WTC11 (cell line): Measurements from ENCODE around the gene RAN. TPM values are rescaled to one million over a fixed set of nuclear protein-coding genes. Genes with fewer than 3 reads are reported as not detected.
"Not testable (repeated sequence)": the region's sequence is repeated elsewhere in the genome, so short reads cannot be mapped to it uniquely, and the experiment has no call there.

Source experiments
- ATAC-seq: fragments of 200-7000 bp; cut with Tn5 transposase; 2 replicates; pipeline ENCODE4 v1.10.0; 2021; ENCODE audit warnings: mild to moderate bottlenecking, moderate library complexity
- CTCF ChIA-PET: fragments of 300-600 bp; sonication (Branson Sonifier 250); formaldehyde crosslinking; loops from one replicate; lab custom pipeline; 2021; ENCODE audit warnings: antibody characterized with exemption; lab: Charles Lee
- POLR2A ChIA-PET: fragments of 350-600 bp; sonication (Branson Sonifier 250); formaldehyde crosslinking; loops from one replicate; lab custom pipeline; 2021; ENCODE audit warnings: antibody characterized with exemption; lab: Charles Lee
- DNase-seq: peaks from one replicate; pipeline ENCODE4 v3.0.0; 2021; ENCODE audit warnings: low spot score
- H3K27ac Mint-ChIP-seq: 2 replicates; pipeline ENCODE4 v1.8.0; 2021; ENCODE audit warnings: mixed read lengths
- H3K27me3 Mint-ChIP-seq: 2 replicates; pipeline ENCODE4 v1.8.0; 2021; ENCODE audit warnings: low read depth, mild to moderate bottlenecking, moderate library complexity, mixed read lengths
- H3K36me3 Mint-ChIP-seq: 2 replicates; pipeline ENCODE4 v1.8.0; 2021; ENCODE audit warnings: mixed read lengths
- H3K4me1 Mint-ChIP-seq: 2 replicates; pipeline ENCODE4 v1.8.0; 2022; ENCODE audit warnings: mixed read lengths
- H3K4me3 Mint-ChIP-seq: 2 replicates; pipeline ENCODE4 v1.8.0; 2021; ENCODE audit warnings: mild to moderate bottlenecking, moderate library complexity, mixed read lengths
- H3K9me3 Mint-ChIP-seq: 2 replicates; pipeline ENCODE4 v1.8.0; 2021; ENCODE audit warnings: mixed read lengths
- CBFB ChIP-seq: sonication (generic); formaldehyde crosslinking; IDR thresholded peaks from 2 replicates; pipeline ENCODE4 v1.8.1; 2022; ENCODE audit warnings: mild to moderate bottlenecking, low read depth, missing genetic modification reagents
- CREM ChIP-seq: sonication (generic); formaldehyde crosslinking; IDR thresholded peaks from 2 replicates; pipeline ENCODE4 v1.8.1; 2022; ENCODE audit warnings: mild to moderate bottlenecking, missing genetic modification reagents, moderate library complexity
- ETV6 ChIP-seq: sonication (generic); formaldehyde crosslinking; IDR thresholded peaks from 2 replicates; pipeline ENCODE4 v1.8.1; 2022; ENCODE audit warnings: mild to moderate bottlenecking, missing genetic modification reagents
- FOXK1 ChIP-seq: sonication (generic); formaldehyde crosslinking; IDR thresholded peaks from 2 replicates; pipeline ENCODE4 v1.8.0; 2022; ENCODE audit warnings: mild to moderate bottlenecking, moderate library complexity, missing genetic modification reagents
- MXD4 ChIP-seq: fragments of 250-450 bp; sonication (Bioruptor Pico); IDR thresholded peaks from 2 replicates; pipeline ENCODE4 v1.8.0; 2021; ENCODE audit warnings: mild to moderate bottlenecking, moderate library complexity, borderline replicate concordance
- NR2C2 ChIP-seq: sonication (generic); formaldehyde crosslinking; IDR thresholded peaks from 2 replicates; pipeline ENCODE4 v1.8.0; 2022; ENCODE audit warnings: mild to moderate bottlenecking, missing genetic modification reagents
- NR3C1 ChIP-seq: sonication (generic); formaldehyde crosslinking; conservative IDR thresholded peaks from 2 replicates; pipeline ENCODE4 v1.8.1; 2023; ENCODE audit warnings: low read depth, mild to moderate bottlenecking, missing genetic modification reagents
- OVOL2 ChIP-seq: fragments of 250-450 bp; sonication (Bioruptor Pico); IDR thresholded peaks from 2 replicates; pipeline ENCODE4 v1.9.0; 2021; ENCODE audit warnings: mild to moderate bottlenecking, borderline replicate concordance
- SP1 ChIP-seq: sonication (generic); formaldehyde crosslinking; conservative IDR thresholded peaks from 2 replicates; pipeline ENCODE4 v1.8.1; 2022; ENCODE audit warnings: missing genetic modification reagents
- TCF7 ChIP-seq: sonication (generic); formaldehyde crosslinking; IDR thresholded peaks from 2 replicates; pipeline ENCODE4 v1.8.0; 2022; ENCODE audit warnings: mild to moderate bottlenecking, low read depth, missing genetic modification reagents, moderate library complexity
- ZNF121 ChIP-seq: sonication (generic); formaldehyde crosslinking; IDR thresholded peaks from 2 replicates; pipeline ENCODE4 v1.8.0; 2023; ENCODE audit warnings: missing genetic modification reagents
- ZNF423 ChIP-seq: fragments of 250-450 bp; sonication (Bioruptor Pico); IDR thresholded peaks from 2 replicates; pipeline ENCODE4 v2.1.2; 2022; ENCODE audit warnings: mild to moderate bottlenecking, moderate library complexity
- total RNA-seq: library from RNA; stranded (reverse); gene quantifications from 3 replicates; pipeline ENCODE4 v1.2.3, GENCODE V29; 2021
- TF ChIP-seq, protein P1 (sequence below): fragments of 250-450 bp; sonication (Bioruptor Pico); IDR thresholded peaks from 2 replicates; pipeline ENCODE4 v1.9.0; 2021; ENCODE audit warnings: mild to moderate bottlenecking, borderline replicate concordance
- TF ChIP-seq, protein P2 (sequence below): sonication (generic); formaldehyde crosslinking; IDR thresholded peaks from 2 replicates; pipeline ENCODE4 v1.8.1; 2023; ENCODE audit warnings: mild to moderate bottlenecking, missing genetic modification reagents, moderate library complexity
- TF ChIP-seq, protein P3 (sequence below): sonication (generic); formaldehyde crosslinking; IDR thresholded peaks from 2 replicates; pipeline ENCODE4 v1.8.1; 2023; ENCODE audit warnings: mild to moderate bottlenecking, moderate library complexity, missing genetic modification reagents
- TF ChIP-seq, protein P4 (sequence below): sonication (generic); formaldehyde crosslinking; IDR thresholded peaks from 2 replicates; pipeline ENCODE4 v1.8.1; 2023; ENCODE audit warnings: mild to moderate bottlenecking, missing genetic modification reagents, moderate library complexity

Gene RAN
- total RNA-seq, 1 experiment from 2014 or later = 1,745 TPM

DNA sequence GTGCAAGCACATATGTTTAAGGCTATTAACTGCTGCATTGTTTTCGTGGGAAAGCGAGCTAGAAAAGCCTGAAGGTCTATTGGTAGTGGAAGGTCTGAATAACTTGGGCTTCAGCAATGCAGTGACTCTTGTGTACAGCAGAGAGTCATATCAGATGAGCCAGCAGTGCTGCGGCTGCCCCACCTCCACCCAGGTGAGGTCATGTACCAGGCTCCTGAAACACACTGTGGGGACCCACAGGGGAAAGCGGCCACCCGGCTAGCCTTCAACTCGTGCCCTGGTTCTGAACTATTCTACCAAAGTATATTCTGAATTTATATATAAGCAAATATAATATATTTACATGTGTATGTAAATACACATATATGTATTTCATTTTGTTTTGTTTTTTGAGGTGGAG is 12.7 kb upstream of the RAN start:
- H3K4me3 Mint-ChIP-seq = no peak overlapping the region
- ATAC-seq (no peak), DNase-seq (no peak)
- no peak overlapping the region for H3K27ac Mint-ChIP-seq
- ChIA-PET CTCF (interaction anchor here (0.9 kb wide), 1 partner anchor 33 kb away, joined by 3 read pairs; no protein-coding TSS in a partner anchor), POLR2A (interaction anchor here (0.6 kb wide), 1 partner anchor 1426 kb away, joined by 4 read pairs; no protein-coding TSS in a partner anchor)
- no peak for TF ChIP-seq ZNF121
- no peak for TF ChIP-seq SP1 (CRISPR knock-in tag)
- TF ChIP-seq ETV6 (CRISPR knock-in tag) = no peak
- TF ChIP-seq, protein P1, sequence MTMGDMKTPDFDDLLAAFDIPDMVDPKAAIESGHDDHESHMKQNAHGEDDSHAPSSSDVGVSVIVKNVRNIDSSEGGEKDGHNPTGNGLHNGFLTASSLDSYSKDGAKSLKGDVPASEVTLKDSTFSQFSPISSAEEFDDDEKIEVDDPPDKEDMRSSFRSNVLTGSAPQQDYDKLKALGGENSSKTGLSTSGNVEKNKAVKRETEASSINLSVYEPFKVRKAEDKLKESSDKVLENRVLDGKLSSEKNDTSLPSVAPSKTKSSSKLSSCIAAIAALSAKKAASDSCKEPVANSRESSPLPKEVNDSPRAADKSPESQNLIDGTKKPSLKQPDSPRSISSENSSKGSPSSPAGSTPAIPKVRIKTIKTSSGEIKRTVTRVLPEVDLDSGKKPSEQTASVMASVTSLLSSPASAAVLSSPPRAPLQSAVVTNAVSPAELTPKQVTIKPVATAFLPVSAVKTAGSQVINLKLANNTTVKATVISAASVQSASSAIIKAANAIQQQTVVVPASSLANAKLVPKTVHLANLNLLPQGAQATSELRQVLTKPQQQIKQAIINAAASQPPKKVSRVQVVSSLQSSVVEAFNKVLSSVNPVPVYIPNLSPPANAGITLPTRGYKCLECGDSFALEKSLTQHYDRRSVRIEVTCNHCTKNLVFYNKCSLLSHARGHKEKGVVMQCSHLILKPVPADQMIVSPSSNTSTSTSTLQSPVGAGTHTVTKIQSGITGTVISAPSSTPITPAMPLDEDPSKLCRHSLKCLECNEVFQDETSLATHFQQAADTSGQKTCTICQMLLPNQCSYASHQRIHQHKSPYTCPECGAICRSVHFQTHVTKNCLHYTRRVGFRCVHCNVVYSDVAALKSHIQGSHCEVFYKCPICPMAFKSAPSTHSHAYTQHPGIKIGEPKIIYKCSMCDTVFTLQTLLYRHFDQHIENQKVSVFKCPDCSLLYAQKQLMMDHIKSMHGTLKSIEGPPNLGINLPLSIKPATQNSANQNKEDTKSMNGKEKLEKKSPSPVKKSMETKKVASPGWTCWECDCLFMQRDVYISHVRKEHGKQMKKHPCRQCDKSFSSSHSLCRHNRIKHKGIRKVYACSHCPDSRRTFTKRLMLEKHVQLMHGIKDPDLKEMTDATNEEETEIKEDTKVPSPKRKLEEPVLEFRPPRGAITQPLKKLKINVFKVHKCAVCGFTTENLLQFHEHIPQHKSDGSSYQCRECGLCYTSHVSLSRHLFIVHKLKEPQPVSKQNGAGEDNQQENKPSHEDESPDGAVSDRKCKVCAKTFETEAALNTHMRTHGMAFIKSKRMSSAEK (CRISPR knock-in tag) = no peak
- no peak for TF ChIP-seq OVOL2 (CRISPR knock-in tag)
- no peak for TF ChIP-seq FOXK1 (CRISPR knock-in tag)
- H3K36me3 Mint-ChIP-seq = peaks cover 21% of the 10 kb centered on the region
- peaks cover 16% of the 10 kb centered on the region for H3K9me3 Mint-ChIP-seq
- peaks cover 18% of the 10 kb centered on the region for H3K4me1 Mint-ChIP-seq
- H3K27me3 Mint-ChIP-seq = no peaks in the 10 kb centered on the region

DNA sequence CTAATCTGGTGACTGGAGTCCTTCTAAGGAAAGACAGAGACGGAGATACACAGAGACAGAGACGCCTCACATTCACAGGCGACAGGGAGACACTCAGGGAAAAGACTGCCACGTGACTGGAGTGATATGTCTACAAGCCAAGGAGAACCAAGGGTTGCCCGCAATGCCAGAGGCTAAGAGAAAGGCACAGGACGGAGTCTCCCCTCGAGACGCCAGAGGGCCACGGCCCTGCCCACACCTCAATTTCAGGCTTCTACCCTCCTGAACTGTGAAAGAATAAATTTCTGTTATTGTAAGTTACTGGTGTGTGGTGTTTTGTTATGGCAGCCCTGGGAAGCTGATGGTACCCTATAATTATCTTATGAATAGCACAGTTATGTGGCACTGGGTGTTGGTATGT is 11.6 kb upstream of the RAN start:
- H3K27me3 Mint-ChIP-seq = no peaks in the 10 kb centered on the region
- ChIA-PET POLR2A (no interaction called here), CTCF (no interaction called here)
- peaks cover 9% of the 10 kb centered on the region for H3K4me1 Mint-ChIP-seq
- TF ChIP-seq, protein P2, sequence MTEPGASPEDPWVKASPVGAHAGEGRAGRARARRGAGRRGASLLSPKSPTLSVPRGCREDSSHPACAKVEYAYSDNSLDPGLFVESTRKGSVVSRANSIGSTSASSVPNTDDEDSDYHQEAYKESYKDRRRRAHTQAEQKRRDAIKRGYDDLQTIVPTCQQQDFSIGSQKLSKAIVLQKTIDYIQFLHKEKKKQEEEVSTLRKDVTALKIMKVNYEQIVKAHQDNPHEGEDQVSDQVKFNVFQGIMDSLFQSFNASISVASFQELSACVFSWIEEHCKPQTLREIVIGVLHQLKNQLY = no peak
- TF ChIP-seq, protein P3, sequence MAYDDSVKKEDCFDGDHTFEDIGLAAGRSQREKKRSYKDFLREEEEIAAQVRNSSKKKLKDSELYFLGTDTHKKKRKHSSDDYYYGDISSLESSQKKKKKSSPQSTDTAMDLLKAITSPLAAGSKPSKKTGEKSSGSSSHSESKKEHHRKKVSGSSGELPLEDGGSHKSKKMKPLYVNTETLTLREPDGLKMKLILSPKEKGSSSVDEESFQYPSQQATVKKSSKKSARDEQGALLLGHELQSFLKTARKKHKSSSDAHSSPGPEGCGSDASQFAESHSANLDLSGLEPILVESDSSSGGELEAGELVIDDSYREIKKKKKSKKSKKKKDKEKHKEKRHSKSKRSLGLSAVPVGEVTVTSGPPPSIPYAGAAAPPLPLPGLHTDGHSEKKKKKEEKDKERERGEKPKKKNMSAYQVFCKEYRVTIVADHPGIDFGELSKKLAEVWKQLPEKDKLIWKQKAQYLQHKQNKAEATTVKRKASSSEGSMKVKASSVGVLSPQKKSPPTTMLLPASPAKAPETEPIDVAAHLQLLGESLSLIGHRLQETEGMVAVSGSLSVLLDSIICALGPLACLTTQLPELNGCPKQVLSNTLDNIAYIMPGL (CRISPR knock-in tag) = no peak
- TF ChIP-seq MXD4 (CRISPR knock-in tag) (no peak), TCF7 (CRISPR knock-in tag) (no peak), OVOL2 (CRISPR knock-in tag) (no peak), NR3C1 (CRISPR knock-in tag) (no peak), CREM (no peak), ZNF121 (no peak), ZNF423 (CRISPR knock-in tag) (no peak), CBFB (CRISPR knock-in tag) (no peak)
- TF ChIP-seq, protein P4, sequence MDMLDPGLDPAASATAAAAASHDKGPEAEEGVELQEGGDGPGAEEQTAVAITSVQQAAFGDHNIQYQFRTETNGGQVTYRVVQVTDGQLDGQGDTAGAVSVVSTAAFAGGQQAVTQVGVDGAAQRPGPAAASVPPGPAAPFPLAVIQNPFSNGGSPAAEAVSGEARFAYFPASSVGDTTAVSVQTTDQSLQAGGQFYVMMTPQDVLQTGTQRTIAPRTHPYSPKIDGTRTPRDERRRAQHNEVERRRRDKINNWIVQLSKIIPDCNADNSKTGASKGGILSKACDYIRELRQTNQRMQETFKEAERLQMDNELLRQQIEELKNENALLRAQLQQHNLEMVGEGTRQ (CRISPR knock-in tag) = no peak
- H3K9me3 Mint-ChIP-seq = peaks cover 16% of the 10 kb centered on the region
- peak overlapping the region; percentile 57 for H3K27ac Mint-ChIP-seq
- ATAC-seq (no peak), DNase-seq (no peak)
- peaks cover 21% of the 10 kb centered on the region for H3K36me3 Mint-ChIP-seq
- H3K4me3 Mint-ChIP-seq = no peak overlapping the region

DNA sequence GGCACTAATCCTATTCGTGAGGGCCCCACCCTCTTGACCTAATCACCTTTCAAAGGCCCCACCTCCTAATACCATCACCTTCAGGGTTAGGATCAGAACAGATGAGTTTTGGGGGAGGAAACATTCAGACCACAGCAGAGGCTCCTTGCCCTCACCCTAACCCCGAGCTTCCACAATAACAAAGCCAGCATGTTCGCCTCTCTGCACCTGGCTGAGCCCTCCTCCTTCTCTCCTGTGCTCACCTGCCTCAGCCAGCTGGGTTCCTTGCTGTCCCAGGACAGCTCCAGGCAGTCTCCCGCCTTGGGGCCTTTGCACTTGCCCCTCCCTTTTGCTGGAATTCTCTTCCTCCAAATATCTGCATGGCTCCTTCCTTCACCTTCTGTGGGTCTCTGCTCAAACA is 9.7 kb upstream of the RAN start:
- ATAC-seq = peak; percentile 55
- Mint-ChIP-seq H3K9me3 (peaks cover 14% of the 10 kb centered on the region), H3K36me3 (peaks cover 23% of the 10 kb centered on the region), H3K27ac (peak overlapping the region; percentile 9; the same call in 1 of the 2 replicates), H3K27me3 (no peaks in the 10 kb centered on the region), H3K4me1 (0 out of 2 replicates have a peak, but pooled peaks cover 3% of the 10 kb centered on the region)
- CTCF ChIA-PET = interaction anchor here (1.1 to 1.5 kb wide), 2 partner anchors 9 to 36 kb away, joined by 3 to 4 read pairs; no protein-coding TSS in a partner anchor
- TF ChIP-seq NR2C2 (CRISPR knock-in tag) = no peak
- TF ChIP-seq, all 79 proteins: peak for 0
- no peak for DNase-seq
- no peak overlapping the region for H3K4me3 Mint-ChIP-seq
- POLR2A ChIA-PET = interaction anchor here (0.7 kb wide), 1 partner anchor 87 kb away, joined by 3 read pairs; no protein-coding TSS in a partner anchor

DNA sequence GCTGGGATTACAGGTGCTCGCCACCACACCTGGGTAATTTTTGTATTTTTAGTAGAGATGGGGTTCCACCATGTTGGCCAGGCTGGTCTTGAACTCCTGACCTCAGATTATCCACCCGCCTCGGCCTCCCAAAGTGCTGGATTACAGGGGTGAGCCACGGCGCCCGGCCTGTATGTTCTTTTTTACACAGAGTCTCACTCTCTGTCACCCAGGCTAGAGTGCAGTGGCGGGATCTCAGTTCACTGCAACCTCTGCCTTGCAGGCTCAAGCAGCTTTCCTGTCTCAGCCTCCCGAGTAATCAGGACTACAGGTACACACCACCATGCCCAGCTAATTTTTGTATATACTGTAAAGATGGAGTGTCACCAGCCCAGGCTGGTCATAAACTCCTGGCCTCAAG is 9.1 kb upstream of the RAN start:
- H3K27ac Mint-ChIP-seq, DNase-seq, POLR2A ChIA-PET, H3K4me1 Mint-ChIP-seq, H3K27me3 Mint-ChIP-seq, H3K4me3 Mint-ChIP-seq, ATAC-seq: not testable (repeated sequence)
- peaks cover 19% of the 10 kb centered on the region for H3K36me3 Mint-ChIP-seq
- CTCF ChIA-PET = interaction anchor here (1.1 to 1.5 kb wide), 3 partner anchors 8 to 37 kb away, joined by 3 to 4 read pairs (median 3); no protein-coding TSS in a partner anchor
- H3K9me3 Mint-ChIP-seq = peaks cover 12% of the 10 kb centered on the region
